PC-9 (cell line): Measurements from ENCODE around the gene LPCAT1. TPM values are rescaled to one million over a fixed set of nuclear protein-coding genes. Genes with fewer than 3 reads are reported as not detected.
A peak's percentile ranks its signal among the peaks of the same experiment; 100 is the strongest.

Experiments used
- BruUV-seq: library from RNA; stranded (reverse); fragments of 400-500 nt; replicated peaks from 2 replicates; lab custom pipeline; 2021; lab: Mats Ljungman, UMichigan
- CTCF ChIA-PET: fragments of 300-600 bp; sonication (Branson Sonifier 250); formaldehyde crosslinking; loops from one replicate; lab custom pipeline; 2022; ENCODE audit warnings: antibody characterized with exemption; lab: Charles Lee
- POLR2A ChIA-PET: fragments of 300-600 bp; sonication (Branson Sonifier 250); formaldehyde crosslinking; loops from one replicate; lab custom pipeline; 2022; ENCODE audit warnings: antibody characterized with exemption; ENCODE audit not compliant: unreplicated experiment; lab: Charles Lee
- DNase-seq, 2 experiments: peaks; one replicate each; pipeline versions ENCODE4 v3.0.0 to v3.0.0-alpha.2; 2015 to 2022; ENCODE audit warnings: mixed read lengths in 1 of 2
- H2AFZ ChIP-seq: fragments of 200-600 bp; sonication (generic); 2 replicates; pipeline ENCODE4 v1.8.1; 2017; ENCODE audit warnings: antibody characterized with exemption
- H3F3A ChIP-seq: fragments of 200-600 bp; sonication (generic); 2 replicates; pipeline ENCODE4 v1.8.1; 2017; ENCODE audit warnings: antibody characterized with exemption, mild to moderate bottlenecking, low read depth; ENCODE audit not compliant: insufficient read depth
- H3K27ac ChIP-seq: fragments of 200-600 bp; sonication (generic); 2 replicates; pipeline ENCODE4 v1.6.1; 2016; ENCODE audit warnings: mixed run types
- H3K27me3 ChIP-seq: fragments of 200-600 bp; sonication (generic); 2 replicates; pipeline ENCODE4 v1.6.1; 2016; ENCODE audit warnings: low read depth, mixed run types; ENCODE audit not compliant: insufficient read depth
- H3K36me3 ChIP-seq: fragments of 200-600 bp; sonication (generic); 2 replicates; pipeline ENCODE4 v1.6.1; 2016; ENCODE audit warnings: low read depth, mixed run types
- H3K4me1 ChIP-seq: fragments of 200-600 bp; sonication (generic); replicated peaks from 2 replicates; pipeline ENCODE4 v1.6.1; 2016; ENCODE audit warnings: mixed run types; ENCODE audit not compliant: insufficient read depth
- H3K4me2 ChIP-seq: fragments of 200-600 bp; sonication (generic); 2 replicates; pipeline ENCODE4 v1.6.1; 2017; ENCODE audit warnings: mixed run types
- H3K4me3 ChIP-seq: fragments of 200-600 bp; sonication (generic); 2 replicates; pipeline ENCODE4 v1.6.1; 2016; ENCODE audit warnings: mixed run types
- H3K79me2 ChIP-seq: fragments of 200-600 bp; sonication (generic); 2 replicates; pipeline ENCODE4 v1.6.1; 2017; ENCODE audit warnings: low read depth, mixed run types
- H3K9me2 ChIP-seq: fragments of 200-600 bp; sonication (generic); 2 replicates; pipeline ENCODE4 v1.8.1; 2017; ENCODE audit warnings: mild to moderate bottlenecking; ENCODE audit not compliant: insufficient read depth
- H3K9me3 ChIP-seq: fragments of 200-600 bp; sonication (generic); 2 replicates; pipeline ENCODE4 v1.8.1; 2016; ENCODE audit warnings: low read depth; ENCODE audit not compliant: insufficient read depth
- H4K20me1 ChIP-seq: fragments of 200-600 bp; sonication (generic); 2 replicates; pipeline ENCODE4 v1.8.1; 2017; ENCODE audit not compliant: insufficient read depth
- EZH2 ChIP-seq: fragments of 200-600 bp; sonication (generic); IDR thresholded peaks from 2 replicates; pipeline ENCODE4 v1.8.0; 2017; ENCODE audit warnings: antibody characterized with exemption, low read depth
- intact Hi-C: fragments of 100-400 bp; cut with micrococcal nuclease; formaldehyde crosslinking; loops from one replicate; pipeline ENCODE4 v1.10.0; 2022; ENCODE audit not compliant: unreplicated experiment
- total RNA-seq: library from RNA; stranded (reverse); gene quantifications from 2 replicates; pipeline ENCODE4 v1.2.3, GENCODE V29; 2021
- TF ChIP-seq, protein P1 (sequence below): fragments of 200-600 bp; sonication (generic); conservative IDR thresholded peaks from 2 replicates; pipeline ENCODE4 v1.6.1; 2017; ENCODE audit warnings: mixed run types, antibody characterized with exemption, mild to moderate bottlenecking, moderate library complexity

The LPCAT1 gene
- total RNA-seq, 1 experiment from 2014 or later: 96.1 TPM

DNA sequence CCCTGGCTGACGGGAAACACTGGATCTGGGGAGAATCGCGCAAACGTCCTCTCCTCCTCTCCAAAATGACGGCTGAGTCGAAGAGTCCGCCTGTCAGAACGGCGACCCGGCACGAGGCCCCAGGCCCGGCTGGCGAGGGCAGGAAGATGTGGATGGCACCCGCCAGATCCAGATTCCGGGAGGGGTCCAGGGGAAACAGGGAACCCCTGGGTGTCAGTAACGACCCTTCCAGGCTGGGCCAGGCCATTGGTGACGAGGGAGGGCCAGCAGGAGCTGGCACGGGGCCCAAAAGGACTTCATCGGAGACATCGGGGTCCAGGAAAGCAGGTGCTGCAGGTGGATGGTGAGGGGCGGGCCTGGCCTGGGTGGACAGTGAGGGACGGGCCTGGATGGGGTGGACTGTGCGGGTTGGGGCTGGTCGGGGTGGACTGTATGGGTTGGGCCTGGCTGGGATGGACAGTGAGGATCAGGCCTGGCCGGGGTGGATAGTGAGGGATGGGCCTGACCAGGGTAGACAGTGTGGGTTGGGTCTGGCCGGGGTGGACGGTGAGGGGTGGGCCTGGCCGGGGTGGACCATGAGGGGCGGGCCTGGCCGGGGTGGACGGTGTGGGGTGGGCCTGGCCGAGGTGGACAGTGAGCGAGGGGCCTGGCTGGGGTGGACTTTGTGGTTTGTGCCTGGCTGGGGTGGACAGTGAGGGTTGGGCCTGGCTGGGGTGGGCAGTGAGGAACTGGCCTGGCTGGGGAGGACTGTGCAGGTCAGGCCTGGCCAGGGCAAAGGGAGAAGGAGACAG, 92.5 kb downstream of the LPCAT1 start:
- Histone ChIP-seq H3K36me3 (no peaks in the 10 kb centered on the region), H3K4me2 (no peak overlapping the region), H3K9me2 (no peaks in the 10 kb centered on the region), H3K27me3 (peaks cover 99% of the 10 kb centered on the region), H3K27ac (no peak overlapping the region), H2AFZ (no peak overlapping the region), H3K4me3 (no peak overlapping the region), H3F3A (no peaks in the 10 kb centered on the region), H3K4me1 (no peaks in the 10 kb centered on the region), H3K9me3 (peaks cover 14% of the 10 kb centered on the region), H4K20me1 (no peaks in the 10 kb centered on the region), H3K79me2 (no peaks in the 10 kb centered on the region)
- POLR2A ChIA-PET: no interaction called here
- CTCF ChIA-PET: no interaction called here
- TF ChIP-seq, protein P1, sequence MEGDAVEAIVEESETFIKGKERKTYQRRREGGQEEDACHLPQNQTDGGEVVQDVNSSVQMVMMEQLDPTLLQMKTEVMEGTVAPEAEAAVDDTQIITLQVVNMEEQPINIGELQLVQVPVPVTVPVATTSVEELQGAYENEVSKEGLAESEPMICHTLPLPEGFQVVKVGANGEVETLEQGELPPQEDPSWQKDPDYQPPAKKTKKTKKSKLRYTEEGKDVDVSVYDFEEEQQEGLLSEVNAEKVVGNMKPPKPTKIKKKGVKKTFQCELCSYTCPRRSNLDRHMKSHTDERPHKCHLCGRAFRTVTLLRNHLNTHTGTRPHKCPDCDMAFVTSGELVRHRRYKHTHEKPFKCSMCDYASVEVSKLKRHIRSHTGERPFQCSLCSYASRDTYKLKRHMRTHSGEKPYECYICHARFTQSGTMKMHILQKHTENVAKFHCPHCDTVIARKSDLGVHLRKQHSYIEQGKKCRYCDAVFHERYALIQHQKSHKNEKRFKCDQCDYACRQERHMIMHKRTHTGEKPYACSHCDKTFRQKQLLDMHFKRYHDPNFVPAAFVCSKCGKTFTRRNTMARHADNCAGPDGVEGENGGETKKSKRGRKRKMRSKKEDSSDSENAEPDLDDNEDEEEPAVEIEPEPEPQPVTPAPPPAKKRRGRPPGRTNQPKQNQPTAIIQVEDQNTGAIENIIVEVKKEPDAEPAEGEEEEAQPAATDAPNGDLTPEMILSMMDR: no peak
- no peak for DNase-seq
- BruUV-seq: no TSS peak
- intact Hi-C loops: no loop called here

DNA sequence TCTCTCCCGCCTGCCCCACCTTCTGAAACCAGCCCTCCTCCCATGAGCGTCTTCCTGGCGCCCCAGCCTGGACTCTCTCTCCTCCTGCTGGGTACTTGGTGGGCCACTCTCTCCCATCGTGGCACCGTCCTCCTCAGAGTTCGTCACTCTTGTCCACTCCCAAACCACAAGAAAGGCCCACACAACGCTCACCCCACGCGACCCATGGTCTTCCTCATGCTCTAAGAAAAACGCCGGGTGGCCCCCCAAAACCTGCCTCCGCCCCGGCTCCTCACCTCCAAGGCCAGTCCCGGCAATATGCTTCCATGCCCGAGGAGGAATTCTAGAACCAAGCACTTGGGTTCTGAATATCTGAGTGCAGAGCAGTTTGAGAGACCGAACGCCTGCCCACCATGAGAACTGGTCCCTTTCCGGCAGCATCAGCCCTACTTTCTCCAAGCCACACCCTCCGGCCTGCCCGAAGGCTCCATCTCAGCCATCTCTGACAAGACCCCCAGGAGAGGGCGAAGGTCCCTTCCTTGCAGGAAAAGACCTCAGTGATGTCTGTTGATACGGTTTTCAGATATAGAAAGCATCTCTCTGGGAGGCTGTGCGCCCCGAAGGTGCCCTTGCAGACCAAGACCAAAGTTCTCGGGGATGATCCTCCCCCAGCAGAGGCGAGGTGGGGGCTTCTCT, 93.5 kb downstream of the LPCAT1 start:
- no peaks in the 10 kb centered on the region for H3K36me3 ChIP-seq
- peaks cover 14% of the 10 kb centered on the region for H3K9me3 ChIP-seq
- TF ChIP-seq, protein P1: no peak
- TF ChIP-seq EZH2: no peak
- H2AFZ ChIP-seq: no peak overlapping the region
- peaks cover 100% of the 10 kb centered on the region for H3K27me3 ChIP-seq
- no peaks in the 10 kb centered on the region for H4K20me1 ChIP-seq
- H3F3A ChIP-seq: no peaks in the 10 kb centered on the region
- DNase-seq: no peak
- H3K9me2 ChIP-seq: no peaks in the 10 kb centered on the region
- POLR2A ChIA-PET: no interaction called here
- no peaks in the 10 kb centered on the region for H3K4me1 ChIP-seq
- no peaks in the 10 kb centered on the region for H3K79me2 ChIP-seq
- no TSS peak for BruUV-seq
- H3K4me2 ChIP-seq: no peak overlapping the region
- H3K4me3 ChIP-seq: no peak overlapping the region
- CTCF ChIA-PET: no interaction called here
- intact Hi-C loops: no loop called here
- H3K27ac ChIP-seq: no peak overlapping the region

DNA sequence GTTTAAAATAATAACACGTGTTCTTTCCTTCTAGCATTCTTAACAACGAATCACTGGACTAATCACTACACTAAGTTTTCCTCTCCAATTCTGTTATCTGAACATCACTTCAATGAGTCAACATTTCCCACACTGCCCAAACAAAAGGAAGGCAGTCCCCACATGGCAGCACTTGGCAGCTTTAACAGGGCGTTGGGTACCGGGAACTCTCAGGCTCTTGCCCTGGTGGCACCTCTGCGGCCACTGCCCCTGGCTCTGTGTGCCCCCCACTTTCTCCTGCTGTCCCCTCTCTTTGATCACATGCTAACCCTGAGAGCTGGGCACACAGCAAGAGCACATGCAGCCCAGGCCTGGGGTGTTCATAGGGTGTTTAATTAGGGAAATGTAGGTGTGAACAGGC, 94.3 kb downstream of the LPCAT1 start:
- no peak overlapping the region for H2AFZ ChIP-seq
- no peak overlapping the region for H3K27ac ChIP-seq
- DNase-seq: peak in 1 of 2 experiments; percentile 59
- H3K9me2 ChIP-seq: no peaks in the 10 kb centered on the region
- H3K79me2 ChIP-seq: no peaks in the 10 kb centered on the region
- POLR2A ChIA-PET: no interaction called here
- H3K9me3 ChIP-seq: peaks cover 14% of the 10 kb centered on the region
- H3K4me3 ChIP-seq: no peak overlapping the region
- CTCF ChIA-PET: no interaction called here
- BruUV-seq: no TSS peak
- intact Hi-C loops: no loop called here
- H3K4me2 ChIP-seq: no peak overlapping the region
- H3K36me3 ChIP-seq: no peaks in the 10 kb centered on the region
- no peaks in the 10 kb centered on the region for H4K20me1 ChIP-seq
- no peaks in the 10 kb centered on the region for H3K4me1 ChIP-seq
- H3K27me3 ChIP-seq: peaks cover 100% of the 10 kb centered on the region
- H3F3A ChIP-seq: no peaks in the 10 kb centered on the region
- TF ChIP-seq, protein P1: no peak
- no peak for TF ChIP-seq EZH2
